ENCODE results near the gene INPP5E. TPM values are rescaled to one million over a fixed set of nuclear protein-coding genes. Genes with fewer than 3 reads are reported as not detected.

The INPP5E gene
- total and polyA plus RNA-seq, 2 donors (not counting 1 experiment from before 2014, with no cell fraction given) = 31.0 to 33.1 TPM

GRCh38 chr9:136464241-136464640, 24.6 kb upstream of the INPP5E start:
- TF ChIP-seq CTCF (IDR thresholded peaks at IDR 0.05) (no peak), EZH2 (IDR thresholded peaks at IDR 0.05; ENCODE audit: borderline replicate concordance, insufficient read depth, low read depth, low read length, poor library complexity, severe bottlenecking) (no peak)
- Histone ChIP-seq H3K4me1 (ENCODE audit: control insufficient read depth in 2 of 2, insufficient read depth in 2 of 2, low read length in 2 of 2) (no peaks in the 10 kb centered on the region), H3K27me3 (replicated peaks in 1 of 4; ENCODE audit: control extremely low read depth in 1 of 4, control insufficient read depth in 3 of 4, insufficient read depth in 4 of 4, low read length in 3 of 4) (no peaks in the 10 kb centered on the region), H3K9ac (ENCODE audit: low read length) (no peak overlapping the region), H3K27ac (ENCODE audit: low read length in 2 of 2) (no peak overlapping the region), H3K36me3 (replicated peaks in 1 of 2; ENCODE audit: control extremely low read depth in 1 of 2, control insufficient read depth in 1 of 2, extremely low read depth in 1 of 2, insufficient read depth in 2 of 2, low read length in 1 of 2) (peaks cover 2 to 87% of the 10 kb centered on the region in 2 experiments), H3K79me2 (ENCODE audit: control insufficient read depth, insufficient read depth, low read length) (peaks cover 83% of the 10 kb centered on the region), H3K4me2 (replicated peaks; ENCODE audit: low read depth, low read length, poor library complexity, severe bottlenecking) (no peak overlapping the region), H3K9me3 (ENCODE audit: control extremely low read depth in 1 of 3, control insufficient read depth in 2 of 3, insufficient read depth in 1 of 3, low read length in 2 of 3) (no peaks in the 10 kb centered on the region), H4K20me1 (ENCODE audit: control insufficient read depth, insufficient read depth, low read length, poor library complexity, severe bottlenecking) (peaks cover 43% of the 10 kb centered on the region), H2AFZ (ENCODE audit: insufficient read depth, low read depth, low read length, poor library complexity, severe bottlenecking) (no peak overlapping the region), H3K4me3 (ENCODE audit: control extremely low read depth in 1 of 5, extremely low read depth in 1 of 5, insufficient read depth in 1 of 5, low read depth in 2 of 5, low read length in 4 of 5) (no peak overlapping the region)
- CTCF ChIA-PET = no interaction called here
- POLR2A ChIA-PET = no interaction called here
- WGBS (ENCODE audit: insufficient coverage) = 97% methylated on average over 5 of the region's 6 CpGs
- Mint-ChIP-seq H3K4me3 (no peak overlapping the region), H3K27ac (no peak overlapping the region), H3K4me1 (no peaks in the 10 kb centered on the region), H3K9me3 (ENCODE audit: insufficient read depth) (no peaks in the 10 kb centered on the region), H3K27me3 (no peaks in the 10 kb centered on the region)
- DNase-seq (no peak), ATAC-seq (ENCODE audit: low read depth) (no peak)
- intact Hi-C loops (cut with micrococcal nuclease) = no loop called here

GRCh38 chr9:136463578-136463977, 23.9 kb upstream of the INPP5E start:
- Mint-ChIP-seq H3K4me1 (no peaks in the 10 kb centered on the region), H3K27me3 (no peaks in the 10 kb centered on the region), H3K4me3 (no peak overlapping the region), H3K27ac (no peak overlapping the region), H3K9me3 (ENCODE audit: insufficient read depth) (no peaks in the 10 kb centered on the region)
- H3K79me2 ChIP-seq (ENCODE audit: control insufficient read depth, insufficient read depth, low read length) = peaks cover 76% of the 10 kb centered on the region
- 97% methylated on average over 14 of the region's 14 CpGs for WGBS (ENCODE audit: insufficient coverage)
- no peak overlapping the region for H3K4me2 ChIP-seq (replicated peaks; ENCODE audit: low read depth, low read length, poor library complexity, severe bottlenecking)
- peaks cover 40% of the 10 kb centered on the region for H4K20me1 ChIP-seq (ENCODE audit: control insufficient read depth, insufficient read depth, low read length, poor library complexity, severe bottlenecking)
- H3K27ac ChIP-seq (ENCODE audit: low read length in 2 of 2) = no peak overlapping the region
- TF ChIP-seq CTCF (IDR thresholded peaks at IDR 0.05) (no peak), EZH2 (IDR thresholded peaks at IDR 0.05; ENCODE audit: borderline replicate concordance, insufficient read depth, low read depth, low read length, poor library complexity, severe bottlenecking) (no peak)
- ATAC-seq (ENCODE audit: low read depth) (no peak), DNase-seq (no peak)
- intact Hi-C loops (cut with micrococcal nuclease) = no loop called here
- no peaks in the 10 kb centered on the region for H3K4me1 ChIP-seq (ENCODE audit: control insufficient read depth in 2 of 2, insufficient read depth in 2 of 2, low read length in 2 of 2)
- no peak overlapping the region for H3K4me3 ChIP-seq (ENCODE audit: control extremely low read depth in 1 of 5, extremely low read depth in 1 of 5, insufficient read depth in 1 of 5, low read depth in 2 of 5, low read length in 4 of 5)
- no peak overlapping the region for H2AFZ ChIP-seq (ENCODE audit: insufficient read depth, low read depth, low read length, poor library complexity, severe bottlenecking)
- H3K9me3 ChIP-seq (ENCODE audit: control extremely low read depth in 1 of 3, control insufficient read depth in 2 of 3, insufficient read depth in 1 of 3, low read length in 2 of 3) = no peaks in the 10 kb centered on the region
- no peaks in the 10 kb centered on the region for H3K27me3 ChIP-seq (replicated peaks in 1 of 4; ENCODE audit: control extremely low read depth in 1 of 4, control insufficient read depth in 3 of 4, insufficient read depth in 4 of 4, low read length in 3 of 4)
- CTCF ChIA-PET = no interaction called here
- peaks cover 2 to 89% of the 10 kb centered on the region in 2 experiments for H3K36me3 ChIP-seq (replicated peaks in 1 of 2; ENCODE audit: control extremely low read depth in 1 of 2, control insufficient read depth in 1 of 2, extremely low read depth in 1 of 2, insufficient read depth in 2 of 2, low read length in 1 of 2)
- H3K9ac ChIP-seq (ENCODE audit: low read length) = no peak overlapping the region
- POLR2A ChIA-PET = no interaction called here
